GM21825 (cell line): Measurements from ENCODE around the gene LCE3E.
"Not testable (repeated sequence)": the region's sequence is repeated elsewhere in the genome, so short reads cannot be mapped to it uniquely, and the experiment has no call there.

ENCODE experiments used
- ATAC-seq: cut with Tn5 transposase; IDR thresholded peaks from one replicate; pipeline ENCODE4 v1.9.1; 2021; ENCODE audit warnings: mild to moderate bottlenecking, moderate library complexity; ENCODE audit not compliant: unreplicated experiment

Gene LCE3E, protein sequence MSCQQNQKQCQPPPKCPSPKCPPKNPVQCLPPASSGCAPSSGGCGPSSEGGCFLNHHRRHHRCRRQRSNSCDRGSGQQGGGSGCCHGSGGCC

DNA sequence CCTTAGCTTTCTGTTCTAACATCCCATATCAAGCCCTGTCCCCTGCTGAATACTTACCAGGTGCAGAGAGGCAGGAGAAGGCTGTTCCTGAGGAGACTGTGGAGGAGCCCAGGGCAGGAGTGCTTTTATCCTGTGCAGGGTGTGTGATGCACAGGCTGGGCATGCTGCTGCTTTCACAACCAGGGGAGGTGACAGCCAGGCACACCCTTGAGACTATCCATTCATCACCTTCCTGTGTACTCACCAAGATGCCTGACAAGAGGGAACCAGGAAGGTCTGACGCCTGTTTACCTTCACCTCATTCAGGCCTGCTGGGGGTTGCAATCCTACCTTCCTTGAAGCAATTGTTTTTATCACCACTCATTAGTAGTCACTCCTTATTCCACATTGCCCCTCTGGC is at the start of gene LCE3E:
Gene LCE3E, minus strand, starts transcription at position 100 of the 400 bp plus-strand sequence. CDS start 572 bp downstream, outside the sequence.
- no peak for ATAC-seq

DNA sequence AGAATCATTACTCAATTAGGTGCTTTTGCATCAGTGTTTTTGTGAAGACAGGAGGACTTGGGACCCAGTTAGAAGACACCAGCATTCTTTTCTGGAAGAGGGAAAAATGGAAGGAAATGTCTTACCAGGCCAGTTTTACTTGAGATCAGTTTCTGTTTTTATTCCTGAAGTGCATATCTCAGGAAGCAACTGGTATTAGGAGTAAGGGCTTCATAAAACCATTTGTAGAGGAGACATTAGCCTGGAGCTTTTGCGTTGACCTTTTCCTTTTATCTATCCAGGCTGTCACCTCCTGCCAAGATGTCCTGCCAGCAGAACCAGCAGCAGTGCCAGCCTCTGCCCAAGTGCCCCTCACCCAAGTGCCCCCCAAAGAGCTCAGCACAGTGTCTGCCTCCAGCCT is 46.9 kb upstream of the LCE3E start, which contains the start of gene LCE3B:
Gene LCE3B, plus strand, starts transcription at position 301 of the 400 bp plus-strand sequence. Its CDS starts 0 bp downstream, at position 301.
- no peak for ATAC-seq

DNA sequence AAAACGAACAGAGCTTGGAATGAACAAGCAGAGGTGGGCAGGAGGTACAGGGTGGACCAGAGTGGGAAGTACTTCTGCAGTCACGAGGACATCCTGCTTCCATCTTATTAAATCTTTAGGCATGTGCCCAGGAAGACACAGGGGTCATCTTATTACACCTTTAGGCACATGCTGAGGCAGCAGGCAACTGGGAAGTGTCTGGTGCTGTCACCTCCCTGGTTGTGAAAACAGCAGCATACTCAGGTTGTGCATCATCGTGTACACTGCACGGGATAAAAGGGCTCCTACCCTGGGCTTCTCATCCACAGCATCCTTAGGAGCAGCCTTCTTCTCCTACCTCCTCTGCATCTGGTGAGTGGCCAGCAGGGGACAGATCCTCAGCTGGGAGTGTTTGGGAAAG is 33.4 kb upstream of the LCE3E start, which contains the start of gene LCE3C:
Gene LCE3C, plus strand, starts transcription at position 301 of the 400 bp plus-strand sequence. CDS start 498 bp downstream, outside the sequence.
- ATAC-seq: no peak

DNA sequence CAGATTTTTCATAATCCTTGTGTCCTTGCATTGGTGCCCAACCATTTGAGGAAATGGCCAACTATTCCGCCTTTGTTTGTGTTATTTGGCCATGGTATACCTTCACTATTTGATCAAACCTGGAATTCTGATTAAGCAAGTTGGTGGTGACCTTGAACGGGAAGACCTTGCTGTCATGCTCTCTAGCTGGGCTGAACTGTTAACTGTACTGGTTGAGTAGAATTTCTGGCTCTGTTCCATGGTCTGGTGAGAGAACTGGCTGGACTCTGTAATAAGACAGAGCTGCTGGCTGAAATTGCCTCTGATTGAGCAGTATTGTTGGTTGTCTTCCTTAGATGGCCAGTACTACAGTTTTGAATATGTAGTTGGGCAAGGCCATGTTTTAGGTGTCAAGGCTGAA is 30.4 kb upstream of the LCE3E start:
- no peak for ATAC-seq

DNA sequence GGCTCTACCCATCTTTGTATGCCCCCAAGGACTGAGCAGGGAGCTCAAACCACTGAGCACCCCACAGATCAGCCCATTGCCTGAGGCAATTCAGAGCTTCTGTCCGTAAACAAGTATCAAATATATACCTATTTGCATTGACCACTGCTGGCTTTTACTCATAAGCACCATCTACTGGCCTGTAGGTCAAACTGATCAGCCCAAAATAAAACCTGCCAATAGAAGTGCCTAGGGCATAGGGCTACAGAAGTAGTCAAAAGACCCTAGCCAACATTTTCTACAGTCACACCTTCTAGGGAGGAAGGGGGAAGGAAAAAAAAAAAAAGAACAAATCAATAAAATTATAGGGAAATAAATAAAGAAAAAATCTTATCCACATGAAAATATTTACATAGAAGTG is 19.0 kb upstream of the LCE3E start:
- no peak for ATAC-seq

DNA sequence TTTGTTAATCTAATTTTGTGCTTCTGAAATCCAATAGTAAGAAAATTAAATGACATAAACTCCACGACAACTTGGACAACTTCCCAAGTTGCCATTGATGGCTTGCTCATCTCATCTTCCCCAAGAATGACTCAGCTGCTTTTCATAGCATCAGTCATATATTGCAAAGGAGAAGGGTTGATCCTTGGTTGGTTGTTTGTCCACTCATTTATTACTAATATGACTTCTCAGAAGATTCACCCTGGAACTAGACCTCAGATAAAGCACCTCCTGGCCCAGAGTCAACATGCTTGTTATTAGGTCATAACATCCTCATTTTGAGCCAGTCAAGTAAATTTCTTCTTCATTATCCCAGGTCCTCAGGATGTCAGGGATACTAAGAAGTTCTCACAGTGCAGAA is 16.1 kb upstream of the LCE3E start:
- ATAC-seq: no peak

DNA sequence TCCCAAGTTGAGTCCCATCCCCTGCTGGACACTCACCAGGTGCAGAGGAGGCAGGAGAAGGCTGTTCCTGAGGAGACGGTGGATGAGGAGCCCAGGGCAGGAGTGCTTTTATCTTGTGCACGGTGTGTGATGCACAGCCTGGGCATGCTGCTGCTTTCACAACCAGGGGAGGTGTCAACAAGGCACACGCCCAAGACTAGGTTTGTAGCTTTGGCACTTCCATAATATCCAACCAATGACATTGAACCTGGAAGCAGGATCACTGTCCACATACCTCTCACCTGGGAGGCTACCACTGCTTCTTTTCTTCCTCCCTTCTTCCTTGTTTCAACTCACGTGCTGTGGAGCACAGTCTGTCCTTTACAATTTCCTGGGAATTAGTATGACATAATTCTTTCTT is 13.9 kb upstream of the LCE3E start, which contains the start of gene LCE3D:
Gene LCE3D, minus strand, starts transcription at position 84 of the 400 bp plus-strand sequence. CDS start 580 bp downstream, outside the sequence.
- no peak for ATAC-seq

DNA sequence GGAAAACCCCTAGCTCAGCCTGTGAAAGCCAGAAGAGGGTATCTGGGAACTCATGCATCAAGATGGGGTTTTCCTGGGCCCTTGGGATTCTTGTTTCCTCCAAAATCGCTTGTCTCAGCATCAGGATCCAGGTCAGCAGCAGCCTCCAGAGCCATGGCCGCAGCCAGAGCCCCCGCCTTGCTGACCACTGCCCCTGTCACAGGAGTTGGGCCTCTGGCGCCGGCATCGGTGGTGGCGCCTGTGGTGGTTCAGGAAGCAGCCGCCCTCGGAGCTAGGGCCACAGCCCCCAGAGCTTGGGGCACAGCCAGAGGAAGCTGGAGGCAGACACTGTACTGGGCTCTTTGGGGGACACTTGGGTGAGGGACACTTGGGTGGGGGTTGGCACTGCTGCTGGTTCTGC is 12.9 kb upstream of the LCE3E start:
- not testable (repeated sequence) for ATAC-seq

DNA sequence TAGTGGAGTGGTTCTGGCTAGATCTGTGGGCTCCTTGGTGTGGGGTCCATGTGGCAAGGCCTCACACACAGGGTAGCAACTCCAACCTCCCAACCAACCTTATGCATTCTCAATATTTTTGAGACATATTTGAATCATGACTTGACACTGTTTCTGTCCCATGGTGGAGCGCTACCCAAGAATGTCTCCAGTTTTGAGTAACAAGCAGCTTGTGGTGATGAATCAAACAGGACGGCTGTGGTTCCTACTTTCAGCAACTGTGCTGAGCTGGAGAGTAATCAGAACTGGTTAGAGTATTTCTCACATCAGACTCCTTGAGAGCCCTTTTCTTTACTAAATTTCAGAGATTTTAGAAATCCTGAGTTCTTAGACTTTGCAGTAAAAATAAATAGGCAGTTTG is 10.6 kb upstream of the LCE3E start:
- no peak for ATAC-seq

DNA sequence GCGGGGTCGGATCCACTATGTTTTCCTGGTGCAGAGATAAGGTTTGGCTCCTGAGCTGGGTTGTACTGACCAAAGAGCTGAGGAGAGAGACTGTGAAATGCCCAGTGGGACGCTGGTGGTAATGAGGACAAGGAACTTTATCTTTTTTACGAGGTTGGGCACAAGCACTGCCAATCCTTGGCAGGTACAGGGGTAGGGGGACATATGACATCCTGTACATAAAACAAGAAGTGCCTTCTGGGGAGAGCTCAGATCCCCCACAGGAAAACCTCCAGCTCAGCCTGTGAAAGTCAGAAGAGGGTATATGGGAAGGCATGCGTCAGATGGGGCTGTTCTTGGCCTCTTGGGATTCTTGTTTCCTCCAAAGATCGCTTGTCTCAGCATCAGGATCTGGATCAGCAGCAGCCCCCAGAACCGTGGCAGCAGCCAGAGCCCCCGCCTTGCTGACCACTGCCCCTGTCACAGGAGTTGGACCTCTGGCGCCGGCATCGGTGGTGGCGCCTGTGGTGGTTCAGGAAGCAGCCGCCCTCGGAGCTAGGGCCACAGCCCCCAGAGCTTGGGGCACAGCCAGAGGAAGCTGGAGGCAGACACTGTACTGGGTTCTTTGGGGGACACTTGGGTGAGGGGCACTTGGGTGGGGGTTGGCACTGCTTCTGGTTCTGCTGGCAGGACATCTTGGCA is 905 bp downstream of the LCE3E start:
- no peak for ATAC-seq

DNA sequence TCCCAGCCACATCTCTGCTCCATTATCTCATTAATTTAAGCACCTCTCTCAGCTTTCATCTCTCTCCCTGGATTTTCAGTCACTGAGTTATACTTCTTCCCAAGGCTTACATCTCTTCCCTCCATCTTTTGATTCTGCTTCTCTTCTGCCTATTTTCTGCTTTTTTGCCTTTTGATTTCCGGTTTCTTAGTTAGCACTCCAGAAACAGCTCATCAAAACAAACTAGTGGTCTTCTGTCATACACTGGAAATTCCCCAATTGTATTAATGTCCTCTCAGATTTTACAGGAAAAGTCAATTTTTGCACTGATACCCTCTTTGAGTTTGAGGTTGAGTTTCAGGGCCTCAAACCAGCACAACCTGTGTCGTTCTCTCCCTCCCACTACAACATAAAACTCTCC is 1.5 kb downstream of the LCE3E start:
- no peak for ATAC-seq

DNA sequence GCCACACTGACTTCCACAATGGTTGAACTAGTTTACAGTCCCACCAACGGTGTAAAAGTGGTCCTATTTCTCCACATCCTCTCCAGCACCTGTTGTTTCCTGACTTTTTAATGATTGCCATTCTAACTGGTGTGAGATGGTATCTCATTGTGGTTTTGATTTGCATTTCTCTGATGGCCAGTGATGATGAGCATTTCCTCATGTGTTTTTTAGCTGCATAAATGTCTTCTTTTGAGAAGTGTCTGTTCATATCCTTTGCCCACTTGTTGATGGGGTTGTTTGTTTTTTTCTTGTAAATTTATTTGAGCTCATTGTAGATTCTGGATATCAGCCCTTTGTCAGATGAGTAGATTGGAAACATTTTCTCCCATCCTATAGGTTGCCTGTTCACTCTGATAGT is 18.2 kb downstream of the LCE3E start:
- not testable (repeated sequence) for ATAC-seq

DNA sequence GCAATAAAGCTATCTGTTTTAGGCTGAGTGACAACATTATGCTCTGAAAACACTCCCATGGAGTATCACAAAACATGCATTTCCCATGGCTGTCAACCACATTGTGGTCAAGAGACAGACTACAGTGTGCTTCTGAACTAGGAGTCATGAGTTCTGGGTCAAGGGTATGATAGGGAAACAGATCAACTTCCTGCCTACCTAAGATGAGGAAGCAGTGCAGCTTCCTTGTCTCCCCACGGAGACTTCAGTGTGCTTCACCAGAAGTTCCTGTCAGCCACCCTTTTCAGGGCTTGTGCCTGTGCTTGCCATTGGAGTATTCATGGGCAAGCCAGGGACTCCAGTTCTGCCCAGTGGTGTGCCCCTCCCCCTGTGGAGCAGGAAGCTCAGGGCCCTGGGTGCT is 19.9 kb downstream of the LCE3E start:
- no peak for ATAC-seq

DNA sequence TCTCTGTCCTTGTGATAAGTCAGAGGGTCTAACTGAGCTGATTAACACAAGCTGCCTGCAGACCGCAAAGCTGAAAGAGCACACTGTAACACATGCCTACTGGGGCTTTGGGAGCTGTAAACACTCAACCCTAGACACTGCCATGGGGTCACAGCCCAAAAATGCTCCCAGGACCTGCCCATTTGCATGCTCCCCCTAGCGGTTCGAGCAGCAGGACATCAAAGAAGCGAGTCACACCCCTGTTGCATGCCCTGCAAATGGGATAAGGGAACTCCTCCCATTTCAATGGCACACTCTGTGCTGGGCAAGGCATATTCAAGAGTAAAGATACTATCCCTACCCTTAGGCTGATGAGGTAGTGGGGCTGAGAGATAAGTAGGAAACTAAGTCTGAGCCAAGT is 22.8 kb downstream of the LCE3E start:
- ATAC-seq: no peak

DNA sequence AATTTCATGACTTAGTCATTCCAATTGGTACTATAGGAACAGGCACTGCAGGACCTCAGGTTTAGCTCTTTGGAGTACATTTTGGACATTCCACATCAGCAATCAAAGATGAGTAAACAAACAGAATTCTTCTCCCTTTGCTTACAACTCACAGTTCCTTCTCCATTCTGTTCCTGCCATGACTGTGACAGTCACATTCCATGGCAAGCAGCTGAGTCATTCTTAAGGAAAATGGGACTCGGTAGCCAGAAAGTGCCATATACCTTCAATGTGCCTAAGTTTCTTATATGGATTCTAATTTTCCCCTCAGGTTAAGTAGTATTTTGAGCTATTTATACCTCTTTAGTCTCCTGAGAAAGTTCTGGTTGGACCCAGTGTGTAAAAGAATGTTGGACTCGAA is 26.7 kb downstream of the LCE3E start:
- ATAC-seq: no peak

DNA sequence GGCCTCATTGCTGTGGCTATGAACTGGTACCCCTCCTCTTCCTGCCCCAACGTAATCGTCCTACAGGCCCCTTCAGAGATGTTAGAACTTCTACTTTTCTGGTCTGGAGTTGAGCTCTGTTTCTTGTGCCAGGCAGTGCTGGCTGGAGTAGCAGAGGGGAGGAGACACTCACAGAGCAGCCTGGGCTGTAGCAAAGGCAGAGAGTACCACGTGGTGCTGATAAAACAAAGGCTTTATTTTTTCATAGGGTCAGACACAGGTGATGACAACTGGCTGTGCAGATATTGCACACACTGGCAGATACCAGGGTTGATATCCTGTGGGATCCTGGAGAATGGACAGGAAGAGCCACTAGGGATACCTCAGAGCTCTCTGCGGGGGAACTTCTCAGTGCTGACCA is 29.1 kb downstream of the LCE3E start:
- no peak for ATAC-seq

DNA sequence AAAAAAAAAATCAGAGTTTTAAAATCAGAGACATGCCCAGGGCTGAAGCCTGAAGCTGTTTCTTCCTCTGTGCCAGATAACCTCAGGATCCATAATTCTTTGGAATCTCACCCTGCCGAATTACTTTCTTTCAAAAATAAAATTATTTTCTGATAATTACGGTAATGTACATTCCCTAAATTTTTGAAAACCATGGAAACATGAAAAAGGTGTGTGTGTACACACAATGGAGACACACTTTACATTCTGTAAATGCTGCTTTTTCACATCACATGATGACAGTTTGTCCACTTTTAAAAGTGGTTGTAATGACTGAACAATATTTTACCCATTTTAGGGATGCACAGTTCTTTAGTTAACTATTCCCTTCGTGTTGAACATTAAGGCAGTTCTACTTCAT is 30.8 kb downstream of the LCE3E start:
- no peak for ATAC-seq

DNA sequence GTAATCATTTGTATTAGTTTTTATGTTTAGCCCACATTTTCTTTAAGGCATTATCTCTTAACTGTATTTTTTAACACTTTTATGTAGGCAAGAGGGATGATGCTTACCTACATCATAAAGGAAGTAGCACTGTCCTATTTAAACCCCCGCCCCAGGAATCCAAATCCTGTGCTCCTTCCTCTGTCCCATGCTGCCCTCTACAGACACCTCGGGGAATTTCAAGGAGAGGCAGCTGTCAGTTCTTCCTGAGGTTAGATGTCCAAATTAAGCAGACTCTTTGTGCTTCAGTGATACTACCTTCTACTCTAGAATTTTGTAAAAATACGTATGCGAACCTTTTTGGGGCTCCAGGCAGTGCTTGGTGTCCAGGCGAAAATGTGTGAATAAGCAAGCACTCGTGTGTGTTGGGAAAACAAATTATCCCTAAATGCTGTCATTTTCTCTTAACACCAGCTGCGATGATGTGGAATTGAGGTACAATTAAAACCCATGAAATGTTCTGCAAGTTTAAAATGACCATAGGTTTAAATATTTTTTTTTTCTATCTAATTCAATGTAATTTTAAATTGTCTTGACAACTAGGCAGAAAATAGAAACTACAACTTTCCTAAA is 33.1 kb downstream of the LCE3E start:
- no peak for ATAC-seq

DNA sequence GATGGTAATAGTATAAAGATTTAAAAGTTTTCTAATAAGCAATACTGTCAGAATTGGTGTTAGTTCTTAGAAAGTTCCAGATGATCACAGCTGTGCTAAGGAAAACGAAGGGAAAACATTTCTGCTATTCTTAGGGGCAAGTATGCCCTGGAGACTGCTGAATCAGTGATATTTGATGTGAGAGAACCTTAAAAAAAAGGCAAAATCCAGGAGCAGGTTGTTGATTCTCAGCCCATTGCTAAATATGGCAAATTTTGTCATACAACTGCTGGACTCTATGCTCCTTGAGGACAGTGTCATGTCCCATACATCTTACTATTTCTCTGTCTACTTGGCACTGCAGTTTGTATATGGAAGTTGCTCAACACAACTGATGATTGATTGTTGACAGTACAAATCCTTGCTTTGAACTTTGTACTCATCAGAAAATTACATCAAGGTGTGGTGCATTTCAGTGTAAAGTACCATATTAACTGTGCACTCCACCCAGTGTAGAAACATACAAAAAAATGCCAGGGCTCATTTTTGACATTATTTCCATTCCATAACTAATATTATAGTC is 41.4 kb downstream of the LCE3E start:
- ATAC-seq: no peak

DNA sequence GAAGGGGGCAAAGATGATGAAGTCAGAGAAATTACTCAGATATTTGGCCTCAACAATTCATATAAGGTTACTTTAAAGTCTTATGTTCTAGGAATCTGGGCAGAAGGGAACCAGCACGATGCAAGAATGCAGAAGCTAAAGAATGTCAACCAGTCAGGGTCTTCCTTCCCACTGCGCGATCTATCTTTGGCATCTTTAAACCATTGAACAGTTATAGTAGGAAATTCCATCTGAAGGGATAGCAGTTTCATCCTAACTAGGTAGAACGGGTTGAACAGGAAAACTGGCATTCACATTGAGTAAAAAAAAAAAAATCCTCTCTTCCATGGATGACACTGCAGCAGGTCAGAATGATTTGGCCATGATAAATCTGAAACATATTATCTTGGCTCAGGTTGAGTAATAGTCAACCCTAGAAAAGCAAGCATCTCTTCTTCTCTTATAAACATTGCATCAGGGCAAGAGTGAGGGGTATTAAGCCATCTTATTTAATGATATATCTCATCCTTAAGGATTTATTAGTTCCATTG is 46.0 kb downstream of the LCE3E start:
- ATAC-seq: no peak

DNA sequence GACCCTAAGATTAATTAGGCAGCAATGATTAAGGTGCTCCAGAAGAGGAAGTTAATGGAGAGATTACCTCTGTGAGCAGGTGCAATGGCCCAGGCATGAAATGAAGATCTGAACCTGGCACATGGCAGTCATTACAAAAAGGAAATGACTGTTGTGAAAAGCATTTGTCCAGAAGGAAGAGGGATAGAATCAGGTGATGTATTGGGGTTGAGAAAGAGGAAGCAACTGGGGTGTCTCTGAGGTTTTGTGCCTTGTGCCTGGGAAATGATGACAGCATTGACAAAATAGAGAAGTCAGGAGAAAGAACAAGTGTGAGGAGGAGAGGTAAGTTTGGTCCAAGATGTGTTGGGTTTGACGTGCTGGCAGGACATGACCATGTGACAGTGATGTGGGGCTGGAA is 46.7 kb downstream of the LCE3E start:
- no peak for ATAC-seq
